Measurements from ENCODE around the gene ZC3H7A. TPM values are rescaled to one million over a fixed set of nuclear protein-coding genes. Genes with fewer than 3 reads are reported as not detected.

Gene ZC3H7A
- total and polyA plus RNA-seq, 2 of the 8 experiments (the other 6 are each of a cell fraction or from before 2014, with no cell fraction given): 32.0 to 55.9 TPM

GRCh38 chr16:11844499-11844898 lies 47.4 kb upstream of the ZC3H7A start:
- FAIRE-seq (no peak), DNase-seq (ENCODE audit: low read depth in 1 of 2, low spot score in 2 of 2) (no peak)
- Histone ChIP-seq H4K91ac (replicated peaks; ENCODE audit: insufficient read length, low read length) (no peak overlapping the region), H2BK15ac (ENCODE audit: low read length) (no peak overlapping the region), H2BK20ac (ENCODE audit: low read length) (no peak overlapping the region), H3K27me3 (replicated peaks in 1 of 4; ENCODE audit: control insufficient read depth in 3 of 4, extremely low read depth in 1 of 4, insufficient read depth in 3 of 4, low read length in 3 of 4) (no peaks in the 10 kb centered on the region), H3K9me3 (ENCODE audit: insufficient read depth in 2 of 2, low read depth in 1 of 2, low read length in 1 of 2) (no peaks in the 10 kb centered on the region), H3K14ac (ENCODE audit: insufficient read length) (no peak overlapping the region), H2BK12ac (ENCODE audit: low read depth, low read length) (no peak overlapping the region), H4K8ac (ENCODE audit: extremely low read depth, insufficient read depth, low read length) (no peak overlapping the region), H3K27ac (ENCODE audit: low read depth, low read length) (no peak overlapping the region), H3K56ac (replicated peaks; ENCODE audit: insufficient read length, low read depth, low read length) (no peak overlapping the region), H3K23ac (ENCODE audit: insufficient read length) (no peak overlapping the region), H2BK5ac (ENCODE audit: low read depth, low read length) (no peak overlapping the region), H3K4me2 (ENCODE audit: insufficient read depth in 1 of 2, low read depth in 2 of 2, low read length in 2 of 2) (no peak overlapping the region), H3K79me1 (ENCODE audit: low read depth, low read length) (peaks cover 11% of the 10 kb centered on the region), H3K4me3 (ENCODE audit: extremely low read depth in 1 of 4, insufficient read depth in 2 of 4, low read depth in 3 of 4, low read length in 4 of 4) (no peak overlapping the region), H3K23me2 (ENCODE audit: low read depth, low read length) (no peaks in the 10 kb centered on the region), H2AFZ (ENCODE audit: low read length) (no peak overlapping the region), H4K5ac (ENCODE audit: insufficient read length, low read depth, low read length) (no peak overlapping the region), H3K9ac (replicated peaks in 1 of 4; ENCODE audit: extremely low read depth in 1 of 4, low read depth in 3 of 4, low read length in 3 of 4) (no peak overlapping the region), H3K79me2 (ENCODE audit: control insufficient read depth in 1 of 2, insufficient read depth in 2 of 2, low read length in 2 of 2) (peaks cover 0 to 48% of the 10 kb centered on the region in 2 experiments), H4K20me1 (replicated peaks in 1 of 2; ENCODE audit: control insufficient read depth in 1 of 2, insufficient read depth in 2 of 2, low read length in 2 of 2) (peaks cover 11 to 24% of the 10 kb centered on the region in 2 experiments), H2BK120ac (replicated peaks; ENCODE audit: low read depth, low read length) (no peak overlapping the region), H3K18ac (ENCODE audit: extremely low read depth, low read length) (no peak overlapping the region), H2AK5ac (ENCODE audit: low read depth, low read length) (no peak overlapping the region), H3K36me3 (ENCODE audit: control insufficient read depth in 2 of 4, insufficient read depth in 4 of 4, low read length in 3 of 4) (peaks cover 57 to 97% (median 84%) of the 10 kb centered on the region in 4 experiments), H3K4ac (replicated peaks; ENCODE audit: insufficient read length, low read depth, low read length) (no peak overlapping the region), H3K4me1 (replicated peaks in 1 of 4; ENCODE audit: control insufficient read depth in 3 of 4, insufficient read depth in 4 of 4, low read length in 3 of 4) (no peaks in the 10 kb centered on the region)
- POLR2A ChIA-PET (ENCODE audit: partially characterized antibody): interaction anchor here (0.6 to 7.3 kb wide), 4 partner anchors 8 to 78 kb away, joined by 3 to 59 read pairs (median 4); no protein-coding TSS in a partner anchor
- 79% methylated on average over 4 of the region's 4 CpGs; no CpG with 5 or more reads in 1 of the 2 experiments for WGBS, 2 experiments (ENCODE audit: extremely low coverage in 1 of 2, insufficient coverage in 1 of 2, insufficient read length in 1 of 2, insufficient replicate concordance in 2 of 2, low coverage in 1 of 2, low lambda C conversion rate in 2 of 2, missing lambda C conversion rate in 1 of 2)
- CTCF ChIA-PET (ENCODE audit: partially characterized antibody): interaction anchor here (0.9 kb wide), 1 partner anchor 14 kb away, joined by 4 read pairs; no protein-coding TSS in a partner anchor
- no peak for TF ChIP-seq BCL11A (IDR thresholded peaks at IDR 0.05; ENCODE audit: low read depth in 2 of 2, low read length in 2 of 2)
- no peak for TF ChIP-seq CTCF (IDR thresholded peaks at IDR 0.05; ENCODE audit: control extremely low read depth in 1 of 3, insufficient read depth in 1 of 3, low read depth in 1 of 3, low read length in 3 of 3)
- no peak for TF ChIP-seq SIN3A (conservative IDR thresholded peaks at IDR 0.05 in 1 of 2, IDR thresholded peaks at IDR 0.05 in 1 of 2; ENCODE audit: low read depth in 1 of 2, low read length in 2 of 2)
- TF ChIP-seq KDM1A (IDR thresholded peaks at IDR 0.05; ENCODE audit: borderline replicate concordance, low read length): no peak
- no peak for TF ChIP-seq CBX5 (IDR thresholded peaks at IDR 0.05; ENCODE audit: low read depth, low read length)
- no peak for TF ChIP-seq GABPA (IDR thresholded peaks at IDR 0.05; ENCODE audit: borderline replicate concordance, insufficient read depth, low read length)
- TF ChIP-seq HDAC6 (IDR thresholded peaks at IDR 0.05; ENCODE audit: low read depth, low read length): no peak
- TF ChIP-seq NANOG (IDR thresholded peaks at IDR 0.05; ENCODE audit: insufficient read depth, low read depth, low read length, poor library complexity, severe bottlenecking): no peak
- no peak for TF ChIP-seq CHD2 (IDR thresholded peaks at IDR 0.05; ENCODE audit: low read length)
- TF ChIP-seq JUN (IDR thresholded peaks at IDR 0.05; ENCODE audit: low read depth, low read length): no peak
- no peak for TF ChIP-seq SAP30 (IDR thresholded peaks at IDR 0.05; ENCODE audit: insufficient read depth, insufficient replicate concordance, low read length)
